Activated T-helper 17 cell treated with anti-CD3 and anti-CD28 coated beads, Interleukin-2, amount 50 U/mL, for 72 hours (primary cell): Measurements from ENCODE around the gene ZMYM5. TPM values are rescaled to one million over a fixed set of nuclear protein-coding genes. Genes with fewer than 3 reads are reported as not detected.
"Not testable (repeated sequence)": the region's sequence is repeated elsewhere in the genome, so short reads cannot be mapped to it uniquely, and the experiment has no call there.

Source experiments
- ATAC-seq: fragments of 150-1000 bp; cut with Tn5 transposase; replicated peaks from 2 replicates; pipeline ENCODE4 v1.10.0; 2021; ENCODE audit warnings: mild to moderate bottlenecking, moderate library complexity
- H3K27ac Mint-ChIP-seq: one replicate; pipeline ENCODE4 v1.8.0; 2022; ENCODE audit warnings: mixed read lengths
- H3K27me3 Mint-ChIP-seq: one replicate; pipeline ENCODE4 v1.8.0; 2022; ENCODE audit warnings: mixed read lengths
- H3K36me3 Mint-ChIP-seq: one replicate; pipeline ENCODE4 v1.8.0; 2022; ENCODE audit warnings: low read depth, mild to moderate bottlenecking, mixed read lengths
- H3K4me1 Mint-ChIP-seq: one replicate; pipeline ENCODE4 v1.8.0; 2022; ENCODE audit warnings: mixed read lengths
- H3K4me3 Mint-ChIP-seq: one replicate; pipeline ENCODE4 v1.8.0; 2022; ENCODE audit warnings: mild to moderate bottlenecking, mixed read lengths
- H3K9me3 Mint-ChIP-seq: one replicate; pipeline ENCODE4 v1.8.0; 2022; ENCODE audit warnings: mixed read lengths
- total RNA-seq, 2 donors: library from RNA; stranded (reverse); gene quantifications; one replicate each; pipeline ENCODE4 v1.2.3, GENCODE V29; 2022

ZMYM5 gene
- total RNA-seq, 2 donors from 2014 or later: 11.6 TPM

DNA sequence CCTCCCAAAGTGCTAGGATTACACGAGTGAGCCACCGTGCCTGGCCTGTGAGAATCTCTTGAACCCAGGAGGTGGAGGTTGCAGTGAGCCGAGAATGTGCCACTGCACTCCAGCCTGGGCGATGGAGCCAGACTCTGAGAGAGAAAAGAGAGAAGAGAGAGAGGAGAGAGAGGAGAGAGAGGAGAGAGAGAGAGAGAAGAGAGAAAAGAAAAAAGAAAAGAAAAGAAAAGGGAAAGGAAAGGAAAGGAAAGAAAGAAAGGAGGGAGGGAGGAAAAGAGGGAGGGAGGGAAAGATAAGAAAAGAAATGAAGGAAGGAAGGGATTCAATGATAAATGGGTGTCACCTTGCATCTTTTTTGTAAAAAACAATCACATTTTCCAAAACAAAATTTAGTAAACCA lies 57.7 kb downstream of the ZMYM5 start:
- Mint-ChIP-seq H3K27me3 (no peaks in the 10 kb centered on the region), H3K36me3 (no peaks in the 10 kb centered on the region), H3K4me3 (no peak overlapping the region), H3K9me3 (no peaks in the 10 kb centered on the region), H3K27ac (no peak overlapping the region), H3K4me1 (no peaks in the 10 kb centered on the region)
- ATAC-seq: no peak

DNA sequence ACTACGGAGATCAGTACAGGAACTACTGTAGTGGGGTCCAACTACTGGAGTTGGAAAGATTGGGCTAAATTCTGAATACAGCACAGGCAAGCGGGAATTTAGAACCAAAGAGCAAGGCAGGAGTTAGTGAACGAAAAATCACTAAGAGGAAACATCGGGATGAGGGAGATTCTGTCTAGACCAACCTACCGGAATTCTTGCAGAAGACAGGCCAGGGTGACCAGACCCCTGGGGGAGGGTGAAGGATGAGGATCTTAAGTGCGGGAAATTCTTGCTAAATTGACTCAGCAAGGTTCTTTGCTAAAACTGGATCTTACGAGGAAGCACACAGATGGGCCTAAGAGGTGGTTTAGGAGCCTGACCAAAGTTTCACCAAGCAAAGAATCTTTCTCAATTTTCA lies 67.5 kb downstream of the ZMYM5 start:
- no peak overlapping the region for H3K27ac Mint-ChIP-seq
- H3K4me3 Mint-ChIP-seq: no peak overlapping the region
- no peaks in the 10 kb centered on the region for H3K36me3 Mint-ChIP-seq
- H3K27me3 Mint-ChIP-seq: no peaks in the 10 kb centered on the region
- H3K4me1 Mint-ChIP-seq: no peaks in the 10 kb centered on the region
- ATAC-seq: no peak
- H3K9me3 Mint-ChIP-seq: no peaks in the 10 kb centered on the region

DNA sequence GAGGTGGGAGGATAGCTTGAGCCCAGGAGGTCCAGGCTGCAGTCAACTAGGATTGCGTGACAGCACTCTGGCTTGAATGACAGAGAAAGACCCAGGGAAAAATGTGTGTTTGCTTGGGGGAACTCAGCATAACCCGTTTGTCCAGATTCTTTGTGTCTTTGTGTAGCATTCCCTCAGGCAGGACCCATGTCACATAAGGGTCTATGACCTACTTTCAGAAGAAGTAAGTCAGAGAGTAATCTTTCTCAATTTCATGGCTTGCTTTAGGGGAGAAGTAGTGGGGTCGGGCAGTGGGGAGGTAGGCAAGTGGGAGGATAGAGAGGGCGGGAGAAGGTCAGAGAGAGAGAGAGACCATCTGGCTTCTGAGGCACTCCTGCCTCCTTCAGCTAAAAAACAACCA lies 68.8 kb downstream of the ZMYM5 start:
- Mint-ChIP-seq H3K27me3 (no peaks in the 10 kb centered on the region), H3K27ac (no peak overlapping the region), H3K4me1 (no peaks in the 10 kb centered on the region), H3K9me3 (no peaks in the 10 kb centered on the region), H3K36me3 (no peaks in the 10 kb centered on the region), H3K4me3 (no peak overlapping the region)
- ATAC-seq: no peak

DNA sequence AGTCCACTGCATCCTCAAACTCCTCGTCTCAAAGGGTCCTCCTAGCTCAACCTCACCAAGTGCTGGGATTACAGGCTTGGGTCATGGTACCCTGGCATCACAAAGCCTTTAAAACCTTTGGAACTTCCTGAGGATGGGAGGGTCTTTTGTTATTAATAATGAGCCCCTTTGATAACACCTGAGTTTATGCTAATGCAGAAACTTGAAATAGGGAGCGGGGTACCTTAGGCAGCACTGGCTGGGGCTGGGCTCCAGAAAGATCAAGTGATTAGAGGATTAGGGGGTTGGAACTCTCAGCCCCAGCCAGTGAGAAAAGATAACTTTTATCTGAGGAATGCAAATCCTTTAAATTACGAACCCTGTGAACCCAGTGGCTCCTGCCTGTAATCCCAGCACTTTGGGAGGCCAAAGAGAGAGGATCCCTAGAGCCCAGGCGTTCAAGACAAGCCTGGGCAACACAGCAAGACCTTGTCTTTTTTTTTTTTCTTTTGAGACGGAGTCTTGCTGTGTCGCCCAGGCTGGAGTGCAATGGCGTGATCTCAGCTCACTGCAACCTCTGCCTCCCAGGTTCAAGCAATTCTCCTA lies 71.4 kb downstream of the ZMYM5 start:
- Mint-ChIP-seq H3K27ac (no peak overlapping the region), H3K4me1 (no peaks in the 10 kb centered on the region), H3K4me3 (no peak overlapping the region), H3K27me3 (no peaks in the 10 kb centered on the region), H3K9me3 (no peaks in the 10 kb centered on the region), H3K36me3 (no peaks in the 10 kb centered on the region)
- no peak for ATAC-seq

DNA sequence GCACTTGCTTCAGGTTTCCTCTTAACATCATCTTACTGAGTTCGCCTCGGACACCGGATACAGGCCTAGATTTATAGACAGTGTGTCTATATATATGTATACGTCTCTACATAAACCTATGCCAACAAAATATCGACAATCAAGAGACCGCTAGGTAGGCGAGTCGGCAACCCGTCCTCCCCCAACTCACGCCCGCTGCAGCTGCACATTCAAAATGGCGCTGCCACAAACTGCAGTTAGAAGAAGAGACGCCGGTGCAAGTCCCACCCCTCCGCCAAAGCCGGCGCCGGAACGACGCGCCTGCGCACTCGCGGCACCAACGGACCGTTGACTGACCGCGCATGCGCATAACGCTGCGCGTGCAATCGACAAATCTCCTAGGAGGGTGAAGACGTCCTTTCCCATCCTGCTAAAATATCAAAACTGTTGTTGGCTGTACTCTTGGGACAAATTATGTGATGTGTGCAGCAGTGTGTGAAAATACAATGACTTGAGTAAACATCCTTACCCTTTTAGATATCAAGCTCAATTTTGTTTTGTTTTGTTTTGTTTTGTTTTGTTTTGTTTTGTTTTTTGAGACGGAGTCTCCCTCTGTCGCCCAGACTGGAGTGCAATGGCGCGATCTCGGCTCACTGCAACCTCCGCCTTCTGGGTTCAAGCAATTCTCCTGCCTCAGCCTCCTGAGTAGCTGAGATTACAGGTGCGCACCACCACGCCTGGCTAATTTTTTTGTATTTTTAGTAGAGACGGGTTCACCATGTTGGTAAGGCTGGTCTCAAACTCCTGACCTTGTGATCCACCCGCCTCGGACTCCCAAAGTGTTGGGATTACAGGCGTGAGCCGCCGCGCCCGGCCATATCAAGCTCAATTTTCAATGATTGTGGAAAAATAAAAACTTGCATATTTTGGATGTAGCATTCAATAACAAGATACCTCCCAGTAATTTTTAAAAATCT lies 80.4 kb downstream of the ZMYM5 start, which contains the start of gene PSPC1:
Gene PSPC1, minus strand, starts transcription at position 219 of the 956 bp plus-strand sequence. Its CDS starts 188 bp downstream, at position 31.
- Mint-ChIP-seq H3K4me3 (peak within 1 kb of the TSS; percentile 89), H3K36me3 (peaks cover 23% of the 10 kb centered on the region), H3K27ac (peak within 1 kb of the TSS; percentile 95)
- not testable (repeated sequence) for H3K4me1 Mint-ChIP-seq, H3K27me3 Mint-ChIP-seq, H3K9me3 Mint-ChIP-seq
- peak; percentile 90 for ATAC-seq

DNA sequence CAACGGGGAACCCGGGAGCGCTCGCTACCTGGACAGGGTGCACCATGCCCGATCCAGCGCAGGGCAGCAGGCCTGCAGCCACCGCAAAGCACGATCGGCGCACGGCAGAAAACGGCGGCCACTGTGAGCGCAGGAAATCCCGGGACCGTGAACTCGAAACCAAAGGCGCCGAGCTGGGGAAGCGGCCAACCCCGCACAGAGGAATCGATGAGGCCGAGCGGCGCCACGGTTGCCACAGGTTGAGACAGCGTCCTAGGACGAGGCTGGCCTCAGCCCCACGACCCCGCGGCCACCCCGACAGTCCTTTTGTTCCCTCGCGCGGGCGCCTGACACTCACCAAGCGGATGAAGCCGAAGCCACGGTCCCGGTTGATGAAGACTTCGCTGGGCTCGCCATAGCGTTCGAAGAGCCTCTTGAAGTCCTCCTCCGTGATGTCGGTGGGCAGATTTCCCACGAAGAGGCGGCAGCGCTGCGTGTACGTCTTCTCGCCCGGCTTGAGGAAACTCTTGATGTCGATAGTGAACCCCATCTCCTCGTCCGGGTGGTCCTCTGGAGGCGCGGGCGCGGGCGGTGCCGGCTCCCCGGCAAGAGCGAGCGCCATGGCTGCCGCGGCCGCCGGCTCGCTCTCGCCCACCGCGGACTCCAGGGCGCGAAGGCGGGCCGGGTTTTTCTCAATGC lies 81.3 kb downstream of the ZMYM5 start:
- Mint-ChIP-seq H3K9me3 (no peaks in the 10 kb centered on the region), H3K4me3 (peak overlapping the region; percentile 89), H3K4me1 (peaks cover 4% of the 10 kb centered on the region), H3K36me3 (peaks cover 29% of the 10 kb centered on the region), H3K27me3 (no peaks in the 10 kb centered on the region), H3K27ac (peak overlapping the region; percentile 95)
- peak; percentile 53 for ATAC-seq

- Mint-ChIP-seq H3K27me3 (no peaks in the 10 kb centered on the region), H3K27ac (peak overlapping the region; percentile 95), H3K36me3 (peaks cover 29% of the 10 kb centered on the region), H3K4me1 (peaks cover 3% of the 10 kb centered on the region), H3K9me3 (no peaks in the 10 kb centered on the region), H3K4me3 (peak overlapping the region; percentile 89)
- no peak for ATAC-seq
Observed at GRCh38 chr13:19781526-19781925, 81.9 kb downstream of the ZMYM5 start.

- Mint-ChIP-seq H3K36me3 (peaks cover 35% of the 10 kb centered on the region), H3K4me3 (peak overlapping the region; percentile 89), H3K27ac (peak overlapping the region; percentile 95)
- not testable (repeated sequence) for H3K27me3 Mint-ChIP-seq, H3K9me3 Mint-ChIP-seq, H3K4me1 Mint-ChIP-seq
- peak; percentile 9 for ATAC-seq
Observed at GRCh38 chr13:19780753-19781418, 82.6 kb downstream of the ZMYM5 start.

Other genes starting within 250 kb of the ZMYM5 start
- 10 to 100 TPM; 34.8 to 63.5 TPM for gene MPHOSPH8, start 230.0 kb downstream of the ZMYM5 start, total RNA-seq
- 10 to 100 TPM; 54.2 to 77.9 TPM for gene PSPC1, start 80.7 kb downstream of the ZMYM5 start, total RNA-seq
- 100 to 1,000 TPM in 1 of 2 donors, 10 to 100 TPM in 1; 42.4 to 106 TPM for gene ZMYM2, start 95.1 kb upstream of the ZMYM5 start, total RNA-seq